GM19351 (cell line): ENCODE data around the gene HOXA5.

Experiments
- ATAC-seq: cut with Tn5 transposase; IDR thresholded peaks from one replicate; pipeline ENCODE4 v1.9.1; 2021; ENCODE audit warnings: mild to moderate bottlenecking, moderate library complexity; ENCODE audit not compliant: unreplicated experiment

Gene HOXA5

GRCh38 chr7:27172315-27172774 is 28.9 kb upstream of the HOXA5 start:
- no peak for ATAC-seq

DNA sequence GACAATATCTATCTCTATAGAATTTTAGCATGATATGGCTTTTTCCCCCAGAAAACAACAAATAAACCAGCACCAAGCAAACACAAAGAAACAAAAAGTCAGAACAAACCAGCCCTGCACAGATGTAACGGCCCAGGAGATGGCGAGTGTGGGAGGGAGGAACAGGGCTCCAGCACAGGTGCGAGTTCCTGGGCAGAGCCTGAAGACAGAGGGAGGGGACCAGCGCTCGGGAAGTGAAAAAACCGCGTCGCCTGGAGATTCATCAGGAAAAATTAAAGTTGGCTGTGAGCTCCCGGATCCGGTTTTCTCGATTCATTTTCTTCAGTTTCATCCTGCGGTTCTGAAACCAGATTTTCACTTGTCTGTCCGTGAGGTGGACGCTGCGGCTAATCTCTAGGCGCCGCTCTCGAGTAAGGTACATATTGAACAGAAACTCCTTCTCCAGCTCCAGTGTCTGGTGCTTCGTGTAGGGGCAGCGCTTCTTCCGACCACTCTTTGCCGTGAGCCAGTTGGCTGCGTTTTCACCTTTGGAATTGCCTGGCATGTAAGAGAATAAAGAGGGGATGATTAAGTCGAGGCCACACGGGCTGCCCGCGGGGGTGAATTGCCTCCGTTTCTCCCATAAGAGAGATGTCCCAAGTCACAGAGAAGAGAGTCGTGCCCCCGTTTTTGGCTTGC is 28.3 kb upstream of the HOXA5 start:
- ATAC-seq: no peak

DNA sequence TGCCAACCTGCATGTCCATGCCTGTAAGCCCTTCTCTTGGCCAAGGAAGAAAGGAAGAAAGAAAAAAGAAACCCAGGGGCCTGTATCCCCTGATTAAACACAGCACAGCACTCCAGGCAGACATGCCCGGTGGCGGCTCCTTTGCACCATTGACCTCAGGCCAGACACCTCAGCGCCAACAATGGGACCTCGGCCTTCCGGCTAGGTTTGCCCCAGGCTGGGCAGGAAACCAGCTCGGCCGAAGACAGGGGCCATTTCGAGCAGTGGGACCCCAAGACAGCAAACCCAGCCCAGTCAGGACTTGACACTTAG is 27.8 kb upstream of the HOXA5 start:
- no peak for ATAC-seq

DNA sequence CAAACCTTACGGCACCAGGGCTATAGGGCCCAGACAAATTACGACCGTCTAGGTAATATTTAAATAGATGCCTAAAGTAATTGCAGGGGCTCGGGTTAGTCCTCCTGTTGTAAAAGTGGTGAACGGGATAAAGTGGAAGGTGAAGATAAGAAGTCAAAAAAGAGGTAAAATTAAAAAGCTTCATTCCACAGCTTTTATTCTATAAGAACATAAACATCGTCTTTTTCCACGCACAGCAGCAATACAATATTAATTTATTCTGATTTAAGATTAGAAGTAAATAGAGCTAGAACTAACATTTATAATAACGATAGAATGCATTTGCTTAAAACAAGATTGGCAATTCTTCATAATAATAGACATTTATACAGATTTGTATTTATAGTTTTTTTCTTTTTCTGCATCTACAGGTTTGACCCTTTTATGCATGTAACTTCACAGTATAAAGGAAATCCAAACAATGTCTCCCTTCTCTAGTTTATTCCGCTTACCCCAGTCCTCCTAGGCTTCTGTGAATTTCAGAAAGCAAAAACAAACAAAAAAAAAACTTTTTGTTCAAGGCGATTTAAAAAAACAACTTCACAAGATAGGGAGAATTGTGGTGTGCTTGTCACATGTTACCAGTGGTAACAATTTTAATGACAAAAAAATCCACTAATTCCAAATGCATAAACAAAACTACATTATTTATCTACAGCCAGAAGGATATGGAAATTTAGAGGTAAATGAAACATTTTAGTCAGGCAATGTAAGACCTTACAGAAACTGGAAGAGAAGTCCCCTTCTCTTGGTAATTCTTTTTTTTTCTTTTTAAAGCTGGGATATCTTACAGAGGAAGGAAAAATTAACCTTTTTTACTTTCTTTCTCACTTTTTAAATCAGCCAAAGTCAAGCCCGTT is 27.2 kb upstream of the HOXA5 start:
- ATAC-seq: no peak

DNA sequence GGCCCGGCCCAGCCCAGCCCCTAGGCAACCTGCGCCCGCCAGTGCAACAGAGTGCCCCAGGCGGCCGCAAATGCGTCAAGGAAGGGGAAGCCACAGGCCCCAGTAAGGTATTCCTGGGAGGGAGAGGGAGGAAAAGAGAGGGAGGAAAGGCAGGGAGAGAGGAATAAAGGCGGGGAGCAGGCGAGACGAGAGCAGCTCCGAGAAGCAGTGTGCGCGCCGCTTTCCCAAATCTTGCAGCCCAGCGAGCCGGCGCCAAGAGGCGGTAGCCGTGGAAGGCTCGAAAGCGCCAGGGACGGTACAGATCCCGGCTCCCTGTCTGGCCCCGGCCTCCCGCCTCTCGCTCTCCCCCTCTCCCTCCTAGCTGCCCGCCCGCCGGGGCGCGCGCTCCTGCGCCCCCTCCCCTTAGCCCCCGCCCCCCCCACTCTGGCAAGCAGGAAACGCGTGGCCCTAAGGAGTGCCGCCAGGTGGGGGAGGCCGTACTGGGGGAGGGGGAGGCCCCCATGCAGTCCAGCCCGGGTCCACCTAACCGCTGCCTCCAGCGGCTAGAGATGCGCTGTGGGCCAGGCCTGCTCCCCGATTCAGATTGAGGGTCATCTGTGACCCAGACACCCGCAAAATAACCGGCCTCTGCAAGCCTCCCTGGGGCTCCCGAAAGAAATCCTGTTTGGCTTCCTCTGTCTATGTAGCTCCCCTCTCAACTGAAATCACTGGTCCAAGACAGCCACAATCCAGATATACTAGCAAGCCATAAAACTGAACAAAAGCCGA is 26.4 kb upstream of the HOXA5 start:
- ATAC-seq: no peak

- no peak for ATAC-seq
These were observed 24.9 kb upstream of the HOXA5 start for GRCh38 chr7:27168265-27168947.

DNA sequence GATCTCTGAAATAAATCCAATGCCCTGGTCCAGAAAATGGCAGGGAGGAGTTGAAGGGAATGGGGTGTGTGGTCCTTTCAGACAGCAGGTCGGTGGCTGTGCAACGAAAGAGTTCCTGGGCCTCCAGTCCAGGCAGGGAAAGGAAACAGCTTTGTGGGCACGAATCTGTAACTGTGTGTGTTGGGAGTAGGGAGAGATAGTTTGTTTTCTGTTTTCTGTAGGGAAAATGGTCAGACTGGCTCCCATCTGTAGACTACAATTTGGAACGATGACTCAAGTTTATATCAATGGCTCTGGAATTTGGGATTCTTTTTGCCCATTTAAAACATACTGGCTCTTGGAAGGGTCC is 24.4 kb upstream of the HOXA5 start:
- no peak for ATAC-seq

DNA sequence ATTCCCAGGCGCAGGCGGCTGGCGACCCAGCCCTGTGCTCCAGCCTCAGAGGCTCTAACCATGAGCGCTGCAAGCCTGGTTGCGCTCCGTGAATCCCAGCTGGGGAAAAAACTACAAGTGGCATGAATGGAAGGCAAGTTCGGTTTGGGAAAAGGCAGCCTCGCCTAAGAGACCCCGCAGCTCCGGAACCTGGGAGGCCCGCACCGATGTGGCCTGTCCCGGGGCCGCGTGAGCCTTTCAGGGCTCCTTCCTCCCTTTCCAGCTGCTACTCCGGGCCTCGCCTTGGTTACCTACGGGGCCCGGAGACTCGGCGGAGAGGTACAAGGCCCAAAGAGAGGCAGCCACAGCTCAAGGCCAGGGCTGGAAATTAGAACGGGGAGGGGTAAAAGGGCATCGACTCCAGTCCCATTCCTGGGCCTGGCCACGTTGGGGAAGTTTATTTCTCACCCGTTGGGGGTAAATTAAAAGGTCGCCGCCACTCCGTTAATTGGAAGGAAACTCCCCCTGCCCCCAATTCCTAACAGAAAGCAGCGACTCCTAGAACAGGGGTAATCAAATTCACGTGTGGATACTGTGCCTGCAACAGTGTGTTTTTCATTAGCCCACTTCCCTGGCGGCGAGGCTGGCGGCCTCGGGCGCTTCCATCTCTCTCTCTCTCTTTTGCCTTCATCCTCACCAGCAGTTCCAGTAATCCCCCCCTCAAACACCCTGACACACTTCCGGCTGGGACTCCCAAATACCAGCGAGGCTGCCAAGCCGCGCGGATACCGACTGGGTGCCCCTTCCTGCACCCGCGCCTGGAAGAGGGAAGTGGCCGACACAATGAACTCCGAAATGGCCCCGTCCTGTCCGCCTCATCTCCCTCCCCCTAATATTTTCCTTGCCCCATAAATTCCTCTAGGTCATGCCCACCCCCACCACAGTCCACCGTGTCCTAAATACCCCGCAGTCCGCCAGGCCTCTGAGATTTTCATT is 23.3 kb upstream of the HOXA5 start:
- ATAC-seq: no peak

GRCh38 chr7:27165996-27166530 is 22.6 kb upstream of the HOXA5 start:
- no peak for ATAC-seq

GRCh38 chr7:27165089-27165995 is 21.9 kb upstream of the HOXA5 start, which contains the start of gene HOXA9:
Gene HOXA9, minus strand, starts transcription at chr7:27165537. Its CDS starts 80 bp downstream, at chr7:27165457.
- ATAC-seq: no peak

DNA sequence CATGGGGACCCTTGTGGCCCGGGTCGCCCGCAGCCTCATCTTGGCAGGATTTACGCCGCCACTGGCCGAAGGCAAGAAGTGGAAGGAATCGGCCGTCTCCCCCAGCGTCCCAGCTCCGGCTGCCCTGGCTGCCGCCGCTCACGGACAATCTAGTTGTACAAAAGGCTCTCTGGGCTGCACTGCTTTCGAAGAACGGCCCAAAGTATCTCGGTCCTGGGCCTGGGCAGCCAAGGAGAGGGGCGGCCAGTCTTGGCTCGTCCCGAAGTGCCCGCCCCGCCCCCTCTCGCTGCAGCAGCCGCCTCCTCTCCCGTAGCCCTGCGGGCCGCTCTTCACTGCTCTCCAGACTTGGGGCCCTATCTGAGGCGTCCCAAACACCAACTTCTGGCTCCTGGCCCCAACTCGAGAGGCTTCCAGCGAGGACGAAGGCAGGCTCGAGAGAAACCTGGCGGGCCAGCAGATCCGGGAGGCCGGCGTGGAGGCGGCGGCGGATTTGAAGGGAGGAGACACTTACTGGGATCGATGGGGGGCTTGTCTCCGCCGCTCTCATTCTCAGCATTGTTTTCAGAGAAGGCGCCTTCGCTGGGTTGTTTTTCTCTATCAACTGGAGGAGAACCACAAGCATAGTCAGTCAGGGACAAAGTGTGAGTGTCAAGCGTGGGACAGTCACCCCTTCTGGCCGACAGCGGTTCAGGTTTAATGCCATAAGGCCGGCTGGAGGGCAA is 21.0 kb upstream of the HOXA5 start:
- no peak for ATAC-seq

DNA sequence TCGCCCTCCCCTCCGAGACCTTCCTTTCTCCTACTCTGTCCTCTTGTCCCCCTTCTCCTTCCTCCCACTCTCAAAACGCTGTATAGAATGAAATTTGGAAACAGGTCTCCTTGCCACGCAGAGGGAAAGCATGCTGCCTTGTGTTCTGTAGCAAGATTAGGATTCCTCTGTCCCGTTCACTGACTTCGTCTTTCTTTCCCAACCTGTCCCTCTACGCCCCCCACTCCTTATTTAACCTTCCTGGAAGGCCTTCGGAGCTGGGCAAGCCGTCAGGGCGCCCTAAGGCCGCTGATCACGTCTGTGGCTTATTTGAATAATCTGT is 20.5 kb upstream of the HOXA5 start:
- no peak for ATAC-seq

DNA sequence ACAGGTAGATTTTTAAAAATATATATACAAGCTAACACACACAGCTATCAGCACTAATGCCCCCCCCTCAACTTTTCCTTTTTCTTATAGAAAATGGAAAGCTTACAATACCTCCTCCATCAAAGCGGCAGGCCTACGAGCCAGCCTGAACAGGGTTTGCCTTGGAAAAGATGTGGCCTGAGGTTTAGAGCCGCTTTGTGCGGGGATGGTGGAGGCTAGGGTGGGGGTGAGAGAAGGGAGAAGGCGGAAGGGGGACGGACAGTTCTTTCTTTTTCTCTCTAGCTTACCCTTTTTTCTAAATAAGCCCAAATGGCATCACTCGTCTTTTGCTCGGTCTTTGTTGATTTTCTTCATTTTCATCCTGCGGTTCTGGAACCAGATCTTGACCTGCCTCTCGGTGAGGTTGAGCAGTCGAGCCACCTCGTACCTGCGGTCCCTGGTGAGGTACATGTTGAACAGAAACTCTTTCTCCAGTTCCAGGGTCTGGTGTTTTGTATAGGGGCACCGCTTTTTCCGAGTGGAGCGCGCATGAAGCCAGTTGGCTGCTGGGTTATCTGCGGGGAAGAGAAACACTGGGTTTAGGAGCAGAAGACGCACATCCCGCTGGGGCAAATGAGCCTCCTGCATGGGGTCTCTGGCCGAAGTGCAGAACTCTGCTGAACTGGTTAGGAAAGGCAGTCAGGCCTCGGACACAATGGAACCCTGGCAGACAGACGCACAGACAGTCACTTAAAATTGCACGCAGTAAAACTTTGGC is 20.0 kb upstream of the HOXA5 start:
- no peak for ATAC-seq

DNA sequence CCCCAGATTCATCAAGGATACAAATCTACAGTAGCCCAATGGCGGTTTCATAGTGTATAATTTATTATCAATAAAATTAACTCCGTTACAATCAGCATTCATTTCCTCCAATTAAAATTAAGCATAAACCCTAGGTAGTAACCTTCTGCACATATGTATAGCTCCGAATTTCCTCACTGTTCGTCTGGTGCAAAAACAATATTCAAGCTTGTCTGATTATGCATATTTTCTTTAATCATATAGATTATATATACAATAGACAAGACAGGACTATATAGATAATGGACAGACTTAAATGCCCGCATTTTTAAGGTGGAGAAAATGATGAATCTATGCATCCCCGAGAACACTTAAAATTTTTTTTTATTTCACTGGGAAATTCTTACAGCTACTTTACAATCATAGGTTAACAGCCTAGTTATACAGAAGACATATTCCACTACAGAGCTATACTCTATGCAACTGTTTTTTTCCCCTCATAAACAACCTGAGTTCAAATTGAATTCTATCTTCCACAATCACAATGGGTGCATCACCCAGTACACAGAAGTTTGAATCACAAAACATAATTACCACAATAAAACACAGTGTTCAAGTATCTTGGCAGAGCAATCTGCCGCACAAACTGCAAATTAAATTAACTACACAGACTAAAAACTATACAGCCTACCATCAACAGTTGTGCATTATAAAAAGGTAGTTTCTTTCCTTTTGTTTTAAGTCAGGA is 19.2 kb upstream of the HOXA5 start:
- no peak for ATAC-seq

GRCh38 chr7:27161721-27162560 is 18.5 kb upstream of the HOXA5 start:
- ATAC-seq: no peak

DNA sequence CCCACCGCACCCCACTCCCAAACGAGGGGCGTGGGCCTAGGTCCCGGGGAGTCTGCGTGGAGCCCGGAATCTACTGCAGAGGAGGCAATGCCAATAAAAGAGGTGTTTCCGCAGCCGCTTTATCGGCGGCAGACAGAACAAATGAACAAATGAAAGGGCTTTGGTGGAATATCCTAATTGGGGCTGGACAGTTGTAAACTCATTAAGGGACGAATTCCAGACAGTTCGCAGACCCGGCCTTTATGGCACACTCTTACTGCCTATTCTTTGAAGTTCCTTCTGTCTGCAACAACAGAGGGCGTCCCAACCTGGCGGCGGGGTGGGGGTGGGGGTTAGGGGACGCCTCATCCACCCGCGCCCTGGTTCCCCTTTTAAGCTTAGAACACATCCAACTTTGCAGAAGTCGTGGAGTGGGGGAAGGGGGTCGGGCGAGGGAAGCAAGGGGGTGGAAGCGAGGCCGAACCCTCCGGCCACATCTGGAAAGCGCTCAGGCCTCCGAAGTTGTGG is 17.8 kb upstream of the HOXA5 start:
- ATAC-seq: no peak
